GM18951 (cell line): ENCODE measurements around the gene RCC2.
"Not testable (repeated sequence)": the region's sequence is repeated elsewhere in the genome, so short reads cannot be mapped to it uniquely, and the experiment has no call there.

Source experiments
- POLR2A ChIP-seq: IDR thresholded peaks from 4 replicates; pipeline ENCODE4 v1.6.1; 2011; ENCODE audit warnings: mild to moderate bottlenecking; ENCODE audit not compliant: insufficient read length, insufficient read depth; ENCODE audit errors: extremely low read depth
- in situ Hi-C: fragments of 300-500 bp; cut with MboI; formaldehyde crosslinking; loops from one replicate; pipeline ENCODE4 v1.12.0; 2022; ENCODE audit warnings: low sequenced_read_pairs, mixed read lengths, inconsistent platforms; ENCODE audit not compliant: unreplicated experiment

Gene RCC2

DNA sequence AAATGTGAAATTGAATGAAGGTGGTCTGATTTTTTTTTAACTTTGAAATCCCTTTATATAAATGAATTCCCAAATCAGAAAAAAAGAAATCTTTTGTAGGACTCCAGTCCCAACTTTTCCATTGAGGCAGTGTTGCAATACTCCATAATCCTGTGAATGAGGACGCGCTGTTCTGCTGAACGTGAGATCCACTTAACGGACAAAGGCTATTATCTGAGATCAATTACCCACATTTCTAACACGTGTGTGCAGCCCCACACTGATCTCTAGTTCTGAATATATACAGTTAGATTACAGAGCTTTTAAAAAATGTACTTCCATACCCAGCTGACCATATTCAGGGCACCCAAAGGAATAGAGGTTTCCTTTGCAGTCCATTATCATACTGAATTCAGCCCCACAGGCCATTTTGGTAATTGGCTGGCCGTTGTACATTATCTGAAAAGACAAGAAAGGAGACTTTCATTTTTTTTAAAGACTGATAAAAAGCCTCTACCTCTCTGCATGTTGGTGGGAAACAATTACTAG is 19.0 kb downstream of the RCC2 start:
- in situ Hi-C loops, result no loop called here
- no peak for TF ChIP-seq POLR2A

DNA sequence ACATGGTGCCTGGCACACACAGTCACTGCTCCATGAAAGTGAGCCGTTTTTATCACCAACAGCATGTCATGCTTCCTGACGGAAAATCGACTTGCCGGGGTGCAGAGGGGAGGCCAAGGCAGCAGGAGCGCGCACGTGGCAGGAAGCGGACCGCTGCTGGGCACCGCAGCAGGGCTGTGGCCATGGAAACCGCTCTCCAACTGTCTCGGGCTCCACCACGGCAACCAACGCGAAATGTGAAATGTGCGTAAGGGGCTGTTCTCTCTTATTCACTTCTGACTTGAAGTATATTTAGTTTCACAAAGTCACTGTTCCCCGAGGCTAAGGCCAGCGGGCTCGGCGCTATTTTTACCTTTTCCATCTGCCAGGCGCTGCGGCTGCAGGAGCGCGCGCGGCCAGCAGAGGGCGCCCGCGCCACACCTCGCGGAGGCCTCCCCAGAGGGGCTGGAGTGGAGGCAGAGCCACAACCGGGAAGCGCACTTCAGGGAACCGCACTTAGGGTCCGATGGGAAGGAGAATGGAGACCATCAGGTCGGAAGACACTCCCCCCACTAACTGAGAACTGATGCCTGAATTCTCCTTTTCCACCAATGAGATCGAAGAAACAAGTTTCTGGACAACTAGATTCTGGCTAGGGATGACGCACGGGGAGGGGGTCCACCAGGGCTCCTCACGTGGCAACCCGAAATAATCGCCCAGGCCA is 19.7 kb downstream of the RCC2 start:
- TF ChIP-seq POLR2A, result no peak
- in situ Hi-C loops, result no loop called here

DNA sequence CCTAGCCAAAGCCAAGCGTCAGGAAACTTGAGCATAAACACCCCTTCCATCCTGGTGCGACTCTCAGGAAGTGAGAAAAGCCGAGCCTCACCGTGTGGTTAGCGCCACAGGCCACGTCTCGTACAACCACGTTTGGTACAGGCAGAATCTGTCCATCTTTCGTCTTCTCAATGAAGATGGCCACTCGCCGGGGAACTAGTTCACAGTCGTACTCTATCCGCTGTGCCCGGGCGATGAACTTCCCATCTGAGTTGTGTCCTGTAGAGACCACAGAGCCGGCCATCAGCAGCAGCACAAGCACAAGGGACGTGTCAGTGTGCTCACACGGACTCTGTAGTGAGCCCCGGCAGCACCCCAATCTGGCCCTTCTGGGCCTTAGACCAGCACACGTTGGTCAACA is 23.1 kb downstream of the RCC2 start:
- no peak for TF ChIP-seq POLR2A
- in situ Hi-C loops, result no loop called here

DNA sequence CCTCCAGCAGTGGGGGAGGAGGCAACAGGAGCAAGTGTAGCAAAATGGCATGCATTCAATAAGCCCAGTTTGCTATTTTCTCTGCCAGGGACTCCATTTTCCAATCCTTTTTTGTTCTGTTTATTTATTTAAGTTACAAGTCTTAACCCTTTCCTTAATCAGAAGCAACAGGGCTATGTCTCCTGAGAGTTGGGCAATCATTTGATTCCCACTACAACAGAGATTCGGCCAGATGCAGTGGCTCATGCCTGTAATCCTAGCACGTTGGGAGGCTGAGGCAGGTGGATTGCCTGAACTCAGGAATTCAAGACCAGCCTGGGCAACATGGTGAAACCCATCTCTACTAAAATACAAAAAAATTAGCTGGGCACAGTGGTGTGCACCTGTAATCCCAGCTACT is 25.5 kb downstream of the RCC2 start:
- in situ Hi-C loops, result no loop called here
- no peak for TF ChIP-seq POLR2A

DNA sequence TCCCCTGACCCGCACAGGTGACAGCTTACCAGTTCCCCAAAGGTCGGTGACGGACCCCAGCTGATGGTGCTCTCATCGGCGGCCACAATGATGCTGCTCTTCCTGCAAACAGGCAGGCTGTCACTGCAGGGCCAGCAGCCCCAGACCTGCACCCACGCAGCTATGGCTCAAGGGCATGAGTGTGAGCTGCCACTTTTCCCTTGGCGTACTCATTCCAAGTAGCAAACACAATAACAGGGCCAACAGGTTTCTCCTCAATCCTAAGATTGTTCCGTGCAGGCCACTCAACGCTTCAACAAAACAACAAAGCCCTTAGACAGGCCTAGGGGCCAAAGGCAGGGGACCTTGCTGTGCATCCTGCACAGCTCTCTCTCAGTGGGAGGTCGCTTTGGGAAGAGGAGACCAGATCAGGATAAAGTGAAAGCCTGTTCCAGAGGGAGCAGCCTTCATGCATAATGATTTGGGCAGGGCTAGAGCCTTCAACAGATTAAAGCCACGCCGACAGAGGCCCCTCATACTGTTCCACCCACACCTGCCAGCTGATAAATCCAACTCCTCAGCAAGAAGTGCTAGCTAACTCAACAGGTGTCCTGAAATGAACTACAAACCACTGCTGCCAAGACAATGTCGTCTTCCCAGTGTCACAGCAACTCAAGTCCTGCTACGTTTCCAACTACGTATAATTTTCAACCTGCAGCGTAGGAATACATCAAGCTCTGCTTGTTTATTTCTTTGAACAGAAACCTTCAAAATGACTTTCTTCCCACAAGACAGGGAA is 27.2 kb downstream of the RCC2 start:
- TF ChIP-seq POLR2A, result no peak
- in situ Hi-C loops, result no loop called here

DNA sequence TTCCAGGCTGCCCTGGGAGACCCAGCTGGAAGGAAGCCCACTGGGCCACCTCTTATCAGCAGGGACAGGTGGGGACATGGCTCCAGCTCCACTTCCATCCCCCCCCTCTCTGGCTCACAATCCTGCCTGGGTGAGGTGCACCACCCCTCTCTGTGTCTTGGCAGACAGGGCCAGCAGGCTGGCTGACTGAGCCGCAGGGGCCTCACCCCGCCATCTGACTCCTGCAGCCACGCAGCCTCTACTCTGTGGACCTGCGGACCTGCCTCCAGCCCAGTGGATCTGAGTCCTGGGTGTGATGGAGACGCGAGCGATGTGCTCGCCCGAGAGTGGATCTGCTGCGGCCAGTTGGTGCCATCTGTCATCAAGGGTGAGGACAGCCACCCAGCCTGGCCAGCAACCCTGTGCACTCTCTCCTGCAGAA is 30.1 kb downstream of the RCC2 start:
- in situ Hi-C loops, result no loop called here
- TF ChIP-seq POLR2A, result no peak

DNA sequence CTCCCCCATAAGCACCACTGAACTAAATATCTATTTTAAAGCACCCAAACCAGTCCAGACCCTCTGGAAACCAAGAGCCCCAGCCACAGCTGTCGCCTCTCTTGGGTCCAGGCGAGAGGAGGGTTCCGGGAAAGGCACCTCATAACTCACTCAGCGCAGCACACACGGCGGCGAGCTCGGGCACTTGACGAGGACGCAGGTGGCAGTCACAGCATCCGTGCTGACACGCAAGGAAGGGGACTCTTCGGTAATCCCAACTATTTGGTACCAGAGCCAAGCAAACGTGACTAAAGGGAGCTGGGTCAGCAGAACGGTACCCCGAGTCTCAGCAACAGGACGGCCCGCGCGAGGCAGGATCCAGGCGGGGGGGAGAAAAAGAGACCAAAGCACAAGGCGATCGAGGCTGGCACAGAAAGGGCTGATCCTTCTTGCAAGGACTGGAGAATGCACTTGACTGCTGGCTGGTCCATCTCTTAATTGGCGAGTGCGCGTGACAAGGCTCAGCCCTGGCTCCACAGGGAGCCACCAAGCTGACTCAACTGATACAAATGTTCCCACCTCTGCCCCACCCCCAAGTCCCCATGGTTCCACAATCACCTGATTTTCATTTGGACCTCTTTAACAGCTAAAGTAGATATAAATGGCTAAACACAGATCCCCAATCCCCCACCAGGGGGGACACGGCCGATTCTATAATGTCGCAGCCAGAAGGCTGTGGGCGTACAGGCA is 31.5 kb downstream of the RCC2 start:
- in situ Hi-C loops, result not testable (repeated sequence)

DNA sequence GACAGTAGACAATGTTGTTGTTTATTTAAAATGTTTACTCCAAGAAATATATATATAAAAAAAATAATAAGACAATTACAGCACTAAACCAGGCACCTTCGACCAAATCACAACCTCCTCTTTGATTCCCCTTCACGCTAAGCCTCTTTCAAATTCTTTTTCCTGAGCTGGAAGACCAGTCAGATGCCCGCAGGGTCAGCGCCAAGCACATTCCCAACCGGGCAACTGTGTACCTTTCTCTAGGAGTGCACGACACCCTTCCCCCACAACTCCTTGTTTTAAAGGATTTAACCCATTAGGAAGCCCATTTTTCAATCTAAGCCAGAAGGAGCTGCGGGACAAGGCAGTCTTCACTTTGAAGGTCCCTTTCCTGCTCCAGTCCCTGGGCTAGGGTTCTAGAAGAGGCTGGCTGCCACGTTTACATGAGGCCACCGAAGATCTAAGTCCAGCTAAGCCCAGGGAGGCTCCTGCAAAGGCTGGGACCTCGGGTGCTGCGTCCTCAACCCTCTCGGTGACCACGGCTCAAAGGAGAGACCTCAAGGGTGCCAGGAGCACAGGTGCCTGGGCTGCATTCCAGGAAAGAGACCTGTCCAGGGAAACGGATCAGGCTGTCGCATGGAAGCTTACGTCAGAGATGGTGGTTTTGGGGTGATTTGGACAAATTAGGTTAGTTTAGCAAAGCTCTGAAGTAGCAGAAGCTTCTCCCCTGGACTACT is 32.6 kb downstream of the RCC2 start:
- in situ Hi-C loops, result not testable (repeated sequence)

DNA sequence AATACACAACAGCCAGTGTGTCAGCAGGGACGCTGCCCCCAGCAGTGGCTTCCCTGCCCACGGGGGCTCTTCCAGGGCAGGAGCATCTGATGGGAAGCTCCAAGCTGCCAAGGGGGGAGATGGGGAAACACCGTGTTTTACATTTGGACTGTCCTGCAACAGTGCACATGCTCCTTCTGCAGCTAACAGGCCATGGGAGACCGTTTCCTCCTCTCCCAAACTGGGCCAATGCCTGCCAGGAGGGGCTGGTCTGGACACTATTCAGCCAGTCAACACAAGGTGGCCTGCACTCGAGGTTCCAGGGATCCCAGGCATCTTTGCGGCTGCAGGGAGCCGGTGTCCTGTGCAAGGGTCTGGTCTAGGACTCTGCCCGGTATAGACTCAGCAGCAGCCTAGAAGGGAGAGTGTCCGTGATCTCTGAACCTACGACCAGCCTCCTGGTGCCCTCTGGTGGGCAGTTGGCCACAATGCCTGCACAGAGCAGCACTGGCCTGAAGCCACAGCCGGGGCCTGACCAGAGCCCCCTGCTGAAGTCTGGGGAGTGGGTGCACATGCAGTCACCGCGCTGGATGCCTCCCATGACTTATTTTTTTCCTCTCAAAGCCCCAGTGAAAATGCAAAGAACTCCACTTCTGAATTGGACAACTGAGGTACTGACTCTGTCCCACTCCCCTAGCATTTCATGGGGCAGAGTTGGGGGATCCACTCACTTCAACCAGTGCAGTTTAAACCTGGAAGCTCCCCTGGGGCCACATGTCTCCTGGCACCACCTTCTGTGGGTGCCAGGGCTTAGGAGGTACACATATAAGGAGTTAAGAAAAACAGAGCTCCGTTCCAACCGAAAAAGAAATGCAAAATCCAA is 33.3 kb downstream of the RCC2 start:
- TF ChIP-seq POLR2A, result peak; percentile 30
- in situ Hi-C loops, result no loop called here

DNA sequence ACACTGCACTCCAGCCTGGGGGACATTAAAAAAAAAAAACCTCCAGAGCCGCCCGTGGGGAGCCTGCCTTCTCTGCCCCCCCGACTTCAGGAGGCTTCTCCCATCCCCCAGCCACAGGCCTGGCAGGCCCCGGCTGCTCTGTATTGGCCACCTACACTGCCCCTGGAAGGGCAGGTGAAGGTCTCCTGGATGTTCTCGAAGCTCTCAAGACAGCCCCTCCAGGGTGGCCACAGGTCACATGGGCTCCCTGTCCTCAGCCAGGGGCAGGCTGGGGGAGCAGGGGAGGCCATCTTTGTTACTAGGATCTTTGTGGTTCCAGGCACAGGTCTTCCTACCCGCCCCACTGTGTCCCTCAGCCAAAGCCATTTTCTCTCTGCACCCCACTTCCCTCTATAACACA is 34.7 kb downstream of the RCC2 start:
- in situ Hi-C loops, result no loop called here
- no peak for TF ChIP-seq POLR2A

DNA sequence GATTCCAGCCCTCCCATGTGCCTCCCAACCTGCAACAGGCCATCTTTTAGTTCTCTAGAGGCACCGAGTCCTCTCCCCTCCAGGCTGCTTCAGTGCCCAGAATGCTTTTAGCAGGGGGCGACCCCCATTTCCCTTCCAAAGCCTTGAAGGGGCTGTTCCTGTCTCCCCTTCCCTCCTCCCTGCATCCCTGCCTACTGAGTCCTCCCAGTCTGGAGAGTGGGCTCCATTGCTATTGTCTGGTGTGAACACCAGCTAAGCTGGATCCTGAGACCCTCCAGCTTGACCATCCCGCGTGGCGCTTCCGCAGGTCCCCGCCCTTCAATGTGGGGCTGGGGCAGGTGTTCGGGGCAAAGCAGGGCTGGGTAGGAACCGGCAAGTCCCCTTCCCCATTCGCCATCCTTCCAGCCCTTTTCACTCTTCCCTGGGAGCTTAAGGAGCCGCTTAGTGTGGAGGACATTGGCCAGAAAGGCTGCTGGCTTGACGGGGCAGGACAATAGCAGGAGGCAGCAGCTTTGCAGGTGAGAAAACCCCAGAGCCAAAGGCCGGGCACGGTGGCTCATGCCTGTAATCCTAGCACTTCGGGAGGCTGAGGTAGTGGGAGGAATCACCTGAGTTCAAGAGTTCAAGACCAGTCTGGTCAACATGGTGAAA is 35.3 kb downstream of the RCC2 start:
- in situ Hi-C loops, result no loop called here
- no peak for TF ChIP-seq POLR2A

DNA sequence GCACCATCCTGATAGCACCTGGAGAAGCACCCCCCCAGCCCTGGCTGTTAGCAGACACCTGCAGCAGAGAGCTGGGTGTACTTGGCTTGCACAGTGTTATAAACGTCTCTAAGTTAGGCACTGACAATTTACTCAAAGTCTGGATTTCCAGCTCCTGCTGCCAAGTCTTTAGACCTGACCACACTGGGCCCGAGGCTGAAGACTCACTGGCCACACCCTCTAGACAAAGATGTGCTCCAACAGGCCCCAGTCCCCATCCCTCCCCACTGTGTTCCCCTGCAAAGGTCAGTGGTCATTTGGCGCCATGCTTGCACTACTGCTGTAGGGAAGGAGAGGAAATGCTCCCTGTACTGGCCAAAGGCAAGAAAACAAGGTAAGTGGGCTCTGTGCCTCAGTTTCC is 36.4 kb downstream of the RCC2 start:
- no peak for TF ChIP-seq POLR2A
- in situ Hi-C loops, result no loop called here
